PC-3 (cell line): ENCODE data around the gene EFCAB6.

ENCODE experiments used
- CTCF ChIP-seq: fragments of 300-600 bp; sonication (generic); conservative IDR thresholded peaks from 2 replicates; pipeline ENCODE4 v1.5.1; 2017; ENCODE audit warnings: antibody characterized with exemption, low read depth, mild to moderate bottlenecking, low read length
- EZH2 ChIP-seq: fragments of 300-600 bp; sonication (generic); IDR thresholded peaks from one replicate; pipeline ENCODE4 v1.6.1; 2017; ENCODE audit warnings: antibody characterized with exemption, mild to moderate bottlenecking, low read length; ENCODE audit not compliant: unreplicated experiment
- EZH2phosphoT487 ChIP-seq: fragments of 300-600 bp; sonication (generic); IDR thresholded peaks from 2 replicates; pipeline ENCODE4 v1.6.1; 2018; ENCODE audit warnings: mild to moderate bottlenecking, antibody characterized with exemption, low read length, borderline replicate concordance

GRCh38 chr22:43838161-43838560 is 26.1 kb upstream of the EFCAB6 start:
- TF ChIP-seq CTCF (no peak), EZH2phosphoT487 (no peak), EZH2 (no peak)
